Colonic mucosa (tissue), 4 donors: ENCODE data around the gene TTC21A. TPM values are rescaled to one million over a fixed set of nuclear protein-coding genes. Genes with fewer than 3 reads are reported as not detected.

Experiments
- DNase-seq: peaks from one replicate; pipeline ENCODE4 v3.0.0-alpha.2; 2020
- H3K27ac ChIP-seq: fragments of 200-600 bp; one replicate; pipeline ENCODE4 v1.8.0; 2021
- H3K27me3 ChIP-seq: fragments of 200-600 bp; one replicate; pipeline ENCODE4 v1.8.0; 2021
- H3K36me3 ChIP-seq: fragments of 200-600 bp; one replicate; pipeline ENCODE4 v1.8.0; 2021
- H3K4me1 ChIP-seq: fragments of 200-600 bp; one replicate; pipeline ENCODE4 v1.8.0; 2021; ENCODE audit warnings: mild to moderate bottlenecking
- H3K4me3 ChIP-seq: fragments of 200-600 bp; one replicate; pipeline ENCODE4 v1.8.0; 2021
- H3K9ac ChIP-seq, 2 donors: one replicate each; pipeline ENCODE4 v1.7.0; 2013; ENCODE audit warnings: control low read depth in 2 of 2, low read depth in 2 of 2, low read length in 2 of 2
- H3K9me3 ChIP-seq: fragments of 200-600 bp; one replicate; pipeline ENCODE4 v1.8.0; 2021
- CTCF ChIP-seq: fragments of 200-600 bp; IDR thresholded peaks from one replicate; pipeline ENCODE4 v1.8.0; 2022; ENCODE audit warnings: antibody characterized with exemption, mild to moderate bottlenecking
- intact Hi-C: fragments of 100-400 bp; cut with DNase I; formaldehyde crosslinking; loops from one replicate; pipeline ENCODE4 v1.14.1; 2022
- total RNA-seq, 2 donors: library from RNA; stranded (reverse); fragmentation: NEBNext Ultra II Directional in 1 of 2; extraction: Animal tissue kit (Norgen Biotek cat#: 25700) in 1 of 2; gene quantifications; one replicate each; pipeline ENCODE4 v1.2.1, GENCODE V29; 2021
- donor health status: healthy.
- donor health status: DM: no; HTN: no; CAD: no.
- donor health status: DM: no; HTN: no; CAD: no.

Gene TTC21A
- total RNA-seq, 2 donors from 2014 or later: 2.8 to 6.1 TPM

GRCh38 chr3:39099242-39099641 lies 8.2 kb upstream of the TTC21A start:
- no peak overlapping the region for H3K9ac ChIP-seq
- DNase-seq: no peak
- no peak overlapping the region for H3K27ac ChIP-seq
- no peak for TF ChIP-seq CTCF
- H3K36me3 ChIP-seq: peaks cover 17% of the 10 kb centered on the region
- H3K27me3 ChIP-seq: no peaks in the 10 kb centered on the region
- H3K4me1 ChIP-seq: no peaks in the 10 kb centered on the region
- no peak overlapping the region for H3K4me3 ChIP-seq
- intact Hi-C loops: no loop called here
- no peaks in the 10 kb centered on the region for H3K9me3 ChIP-seq

- Histone ChIP-seq H3K9ac (no peak overlapping the region), H3K4me1 (no peaks in the 10 kb centered on the region)
- intact Hi-C loops: loop anchor here (5.0 kb wide), 1 partner anchor 192 kb away; no protein-coding TSS in a partner anchor
Measured at GRCh38 chr3:39099738-39100499, 7.6 kb upstream of the TTC21A start.

GRCh38 chr3:39100500-39100886 lies 7.0 kb upstream of the TTC21A start:
- H3K27me3 ChIP-seq: no peaks in the 10 kb centered on the region
- H3K27ac ChIP-seq: no peak overlapping the region
- no peak for DNase-seq
- H3K4me3 ChIP-seq: no peak overlapping the region
- peaks cover 7% of the 10 kb centered on the region for H3K36me3 ChIP-seq
- intact Hi-C loops: loop anchor here (5.0 kb wide), 1 partner anchor 192 kb away; no protein-coding TSS in a partner anchor
- no peaks in the 10 kb centered on the region for H3K4me1 ChIP-seq
- no peak overlapping the region for H3K9ac ChIP-seq
- no peaks in the 10 kb centered on the region for H3K9me3 ChIP-seq
- TF ChIP-seq CTCF: no peak

More at GRCh38 chr3:39099738-39100499, 7.6 kb upstream of the TTC21A start:
- H3K27me3 ChIP-seq: no peaks in the 10 kb centered on the region
- TF ChIP-seq CTCF: no peak
- no peaks in the 10 kb centered on the region for H3K9me3 ChIP-seq
- no peak overlapping the region for H3K27ac ChIP-seq
- DNase-seq: no peak
- peaks cover 13% of the 10 kb centered on the region for H3K36me3 ChIP-seq
- H3K4me3 ChIP-seq: no peak overlapping the region

GRCh38 chr3:39101022-39101689 lies 6.3 kb upstream of the TTC21A start:
- peak; percentile 39 for DNase-seq
- no peak overlapping the region for H3K9ac ChIP-seq
- H3K9me3 ChIP-seq: no peaks in the 10 kb centered on the region
- H3K36me3 ChIP-seq: peaks cover 5% of the 10 kb centered on the region
- no peak overlapping the region for H3K27ac ChIP-seq
- no peaks in the 10 kb centered on the region for H3K4me1 ChIP-seq
- intact Hi-C loops: loop anchor here (5.0 kb wide), 1 partner anchor 191 kb away; no protein-coding TSS in a partner anchor
- peak; percentile 58 for TF ChIP-seq CTCF
- H3K4me3 ChIP-seq: no peak overlapping the region
- no peaks in the 10 kb centered on the region for H3K27me3 ChIP-seq

GRCh38 chr3:39102504-39103323 lies 4.8 kb upstream of the TTC21A start:
- H3K36me3 ChIP-seq: no peaks in the 10 kb centered on the region
- no peaks in the 10 kb centered on the region for H3K27me3 ChIP-seq
- H3K9me3 ChIP-seq: no peaks in the 10 kb centered on the region
- H3K27ac ChIP-seq: no peak overlapping the region
- no peak overlapping the region for H3K4me3 ChIP-seq
- intact Hi-C loops: loop anchor here (5.0 kb wide), 1 partner anchor 190 kb away; no protein-coding TSS in a partner anchor
- no peak for DNase-seq
- H3K4me1 ChIP-seq: no peaks in the 10 kb centered on the region
- no peak for TF ChIP-seq CTCF
- H3K9ac ChIP-seq: no peak overlapping the region
